SKM-1 treated with dmso at 0.1 percent for 144 hours (cell line): ENCODE results near the gene PLEK.
A peak's percentile ranks its signal among the peaks of the same experiment; 100 is the strongest.
"Not testable (repeated sequence)": the region's sequence is repeated elsewhere in the genome, so short reads cannot be mapped to it uniquely, and the experiment has no call there.

ENCODE experiments used
- DNase-seq: peaks from one replicate; lab custom pipeline; 2025; ENCODE audit not compliant: unreplicated experiment; lab: John Stamatoyannopoulos, UW

Gene PLEK

DNA sequence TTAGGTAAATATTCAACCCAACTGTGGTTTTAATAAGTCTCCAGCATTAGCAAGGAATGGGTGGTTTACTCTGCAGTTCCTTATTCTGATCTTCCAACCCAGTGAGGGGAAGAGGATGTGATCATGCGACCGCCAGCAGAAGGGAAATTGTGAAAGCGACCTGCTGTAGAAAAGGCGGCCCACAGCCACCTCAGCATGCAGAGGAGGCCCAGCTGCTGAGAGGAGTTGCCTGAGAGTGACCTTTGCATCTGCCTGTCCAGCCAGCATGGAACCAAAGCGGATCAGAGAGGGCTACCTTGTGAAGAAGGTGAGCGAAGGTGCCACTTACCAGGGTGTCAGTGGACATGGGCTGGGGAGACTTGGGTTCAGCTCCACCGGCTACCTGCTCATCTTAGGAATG is at the start of gene PLEK:
PLEK (plus strand) TSS at position 196 of the 400 bp plus-strand sequence; CDS start at position 266, 70 bp downstream.
- peak; percentile 97 for DNase-seq

DNA sequence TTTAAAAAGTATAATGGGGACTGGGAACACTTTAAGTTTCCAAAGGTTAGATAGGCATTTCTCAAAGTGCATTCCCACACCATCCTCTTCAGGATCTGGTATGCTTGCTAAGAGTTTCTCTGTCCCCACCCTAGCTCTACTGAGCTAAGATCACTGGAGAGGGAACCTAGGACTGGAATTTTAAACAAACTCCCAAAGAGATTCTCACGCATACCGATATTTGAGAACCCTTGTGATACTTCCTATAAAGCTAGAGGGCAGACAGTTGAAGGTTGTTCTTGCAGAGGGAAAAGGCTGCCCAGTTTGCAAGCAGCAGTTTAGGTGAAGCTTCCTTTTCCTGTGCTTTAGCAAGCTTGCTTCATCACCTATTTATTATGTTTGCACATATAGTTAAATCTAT is 49.0 kb upstream of the PLEK start:
- DNase-seq: no peak

DNA sequence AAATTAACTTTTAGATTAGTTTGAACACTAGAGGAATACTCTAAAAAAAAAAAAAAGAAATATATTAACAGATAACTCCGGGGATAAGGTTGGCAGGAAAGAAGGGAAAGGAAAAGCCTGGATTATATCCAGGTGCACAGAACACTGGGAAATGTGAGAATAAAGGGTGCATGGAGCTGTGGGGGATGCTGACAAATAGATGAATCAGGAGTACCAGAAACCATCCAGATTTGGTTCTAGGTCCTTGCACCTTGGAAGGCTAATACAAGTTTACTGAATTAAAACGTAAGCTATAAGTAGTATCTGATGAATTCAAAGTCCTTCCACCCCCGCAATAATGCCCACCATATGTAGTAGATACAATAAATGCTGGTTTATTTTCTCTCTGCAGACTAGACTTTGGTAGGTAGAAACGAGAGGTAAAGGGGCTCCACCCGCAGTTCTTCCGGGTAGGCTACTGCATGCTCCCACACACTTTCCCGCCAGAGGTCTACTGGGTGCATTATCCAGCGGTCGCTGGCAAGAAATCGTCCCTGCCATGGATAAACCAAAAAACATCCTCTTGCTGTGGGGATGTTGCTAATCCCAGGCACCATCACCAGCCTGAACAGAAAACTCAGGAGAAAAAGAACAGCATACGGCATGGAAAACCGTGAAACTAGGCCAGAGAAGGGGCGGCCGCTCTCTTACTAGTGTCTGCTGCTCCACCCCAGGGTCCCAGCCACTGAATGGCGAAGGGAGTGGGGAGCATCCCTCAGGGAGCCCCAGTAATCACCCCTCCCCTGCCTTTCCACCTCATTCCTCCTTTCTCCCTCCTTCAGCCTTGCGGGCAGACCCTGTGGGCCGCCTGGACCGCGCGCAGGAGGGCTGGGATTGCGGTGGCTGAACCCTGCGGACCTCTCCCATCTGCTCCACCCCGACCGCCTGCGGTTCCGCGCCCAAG is 46.8 kb upstream of the PLEK start:
- DNase-seq: no peak

DNA sequence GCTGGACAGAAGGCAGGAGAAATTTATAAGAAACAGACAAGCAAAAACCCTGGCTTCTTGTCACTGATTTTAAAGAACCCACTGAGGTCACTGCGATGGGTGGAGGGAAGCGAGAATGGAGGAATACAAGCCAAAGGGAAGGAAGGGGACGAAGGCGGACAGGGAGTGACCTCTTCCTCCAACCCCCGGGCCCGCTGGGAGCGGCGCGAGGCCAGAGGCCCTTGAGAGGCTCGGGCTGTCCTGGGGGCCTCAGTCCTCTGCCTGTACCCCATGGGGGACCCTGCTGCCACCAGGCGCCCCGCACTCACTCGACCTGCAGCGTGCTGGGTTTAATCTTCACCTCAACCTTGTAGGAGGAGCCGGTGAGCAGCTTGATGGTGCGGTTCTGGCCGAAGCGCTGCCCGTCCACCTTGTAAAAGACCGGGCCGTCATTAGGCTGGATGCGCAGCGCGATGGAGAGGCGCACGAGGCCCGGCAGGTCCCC is 46.1 kb upstream of the PLEK start:
- no peak for DNase-seq

DNA sequence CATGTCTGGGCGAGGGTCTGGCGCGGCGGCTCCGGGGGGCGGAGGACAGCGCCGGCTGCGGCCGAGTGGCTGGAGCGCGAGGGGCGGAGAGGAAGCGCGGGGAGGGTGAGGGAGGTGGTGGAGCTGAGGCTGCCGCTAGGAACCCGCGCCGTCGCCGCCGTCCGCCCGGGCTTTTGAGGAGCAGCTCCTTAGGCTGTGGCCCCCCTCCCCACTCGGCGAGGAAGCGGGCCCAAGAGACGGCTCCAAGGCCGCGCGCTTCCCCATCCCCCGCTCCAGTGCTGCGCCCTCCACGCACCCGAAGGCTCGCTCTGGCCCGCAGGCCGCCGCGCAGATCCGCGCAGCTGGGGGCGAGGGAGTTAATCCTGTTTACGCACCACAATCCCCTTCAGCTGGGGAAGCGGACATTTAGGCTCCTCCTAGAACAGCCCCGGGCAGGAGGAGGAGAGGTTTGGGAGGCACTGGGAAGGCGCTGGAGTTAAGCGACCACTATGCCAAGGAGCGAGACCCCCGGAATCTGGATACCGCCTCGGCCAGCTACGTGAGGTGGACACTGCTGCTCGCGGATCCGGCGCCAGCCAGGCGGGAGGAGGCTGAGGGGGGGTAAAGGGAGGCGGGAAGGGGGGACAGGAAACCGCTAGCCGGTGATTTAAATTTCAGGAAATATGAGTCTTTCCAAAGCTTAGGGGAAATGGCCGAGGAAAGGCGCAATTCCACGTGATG is 45.5 kb upstream of the PLEK start, which contains the start of gene CNRIP1:
CNRIP1 (minus strand) TSS at position 552 of the 720 bp plus-strand sequence; CDS start at position 3, 549 bp downstream.
- DNase-seq: no peak

- no peak for DNase-seq
These were observed 44.9 kb upstream of the PLEK start for GRCh38 chr2:68320118-68320641.

DNA sequence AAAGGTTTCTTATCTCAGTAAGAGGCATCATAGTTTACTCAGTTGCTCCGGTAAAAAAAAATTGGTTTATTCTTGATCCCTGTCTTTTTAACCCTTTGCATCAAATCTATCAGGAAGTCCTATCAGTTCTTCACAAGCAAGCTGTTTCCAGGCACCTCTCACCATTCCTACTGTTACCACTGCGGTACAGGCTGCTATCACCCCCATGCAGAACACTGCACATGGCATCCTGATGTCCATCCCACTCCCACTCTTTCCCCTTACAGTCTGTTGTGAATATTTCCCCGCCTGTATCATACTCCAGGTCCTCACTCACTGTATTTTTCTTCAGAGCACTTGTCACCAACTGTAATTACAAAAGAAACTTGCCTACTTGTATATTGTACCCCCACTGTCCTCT is 40.0 kb upstream of the PLEK start:
- DNase-seq: no peak

DNA sequence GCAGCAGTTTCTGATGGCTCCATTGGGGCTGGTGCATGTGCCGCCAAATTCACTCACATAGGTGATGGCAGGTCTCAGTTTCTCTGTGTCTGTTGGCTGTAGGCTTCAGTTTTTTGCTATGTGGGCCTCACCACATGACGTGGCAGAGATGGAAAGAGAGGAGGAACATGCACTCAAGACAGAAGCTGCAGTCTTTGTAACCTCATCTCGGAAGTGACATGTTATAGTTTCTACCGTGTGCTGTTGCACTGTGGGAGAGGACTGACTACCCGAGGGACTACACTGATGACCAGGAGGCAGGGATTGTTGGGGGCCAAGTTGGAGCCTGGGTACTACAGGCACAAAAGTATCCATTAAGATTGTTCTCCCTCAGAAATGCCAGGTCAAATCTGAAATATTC is 36.2 kb upstream of the PLEK start:
- no peak for DNase-seq

DNA sequence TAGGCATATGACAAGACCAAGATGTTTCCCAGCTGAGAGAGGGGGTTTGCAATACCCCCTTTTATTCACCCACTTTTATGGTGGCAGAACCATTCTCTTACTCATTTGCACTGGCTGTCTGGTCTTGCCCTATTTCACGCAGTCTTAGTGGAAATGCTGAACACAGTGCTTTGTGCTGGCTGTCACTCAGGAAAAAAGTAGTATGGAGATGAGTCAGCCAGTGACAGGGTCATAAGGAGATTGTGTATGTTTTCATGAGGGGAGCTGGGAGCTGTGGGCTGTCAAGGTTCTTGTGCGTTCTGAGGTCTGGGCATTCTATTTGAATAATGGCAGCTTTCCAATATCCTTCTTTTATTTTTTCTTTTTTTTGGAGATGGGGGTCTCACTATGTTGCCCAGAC is 34.4 kb upstream of the PLEK start:
- no peak for DNase-seq

- DNase-seq: no peak
These were observed 32.1 kb upstream of the PLEK start for GRCh38 chr2:68333009-68333408.

DNA sequence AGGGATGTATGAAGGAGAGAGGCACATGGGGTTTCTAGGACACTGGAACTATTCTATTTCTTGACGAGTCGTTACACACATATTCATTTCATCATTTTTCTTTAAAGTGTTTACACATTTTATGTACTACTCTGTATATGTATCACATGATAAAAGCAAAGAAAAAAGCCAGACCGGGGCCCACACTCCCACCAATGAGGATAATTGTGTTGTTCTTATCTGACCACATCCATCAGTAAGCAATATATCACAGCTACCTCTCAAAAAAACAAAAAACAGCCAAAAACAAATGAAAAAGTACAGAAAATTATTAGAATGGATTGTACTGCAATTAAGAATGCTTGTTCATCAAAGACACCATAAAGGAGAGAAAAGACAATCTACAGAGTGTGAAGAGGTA is 31.2 kb upstream of the PLEK start:
- no peak for DNase-seq

DNA sequence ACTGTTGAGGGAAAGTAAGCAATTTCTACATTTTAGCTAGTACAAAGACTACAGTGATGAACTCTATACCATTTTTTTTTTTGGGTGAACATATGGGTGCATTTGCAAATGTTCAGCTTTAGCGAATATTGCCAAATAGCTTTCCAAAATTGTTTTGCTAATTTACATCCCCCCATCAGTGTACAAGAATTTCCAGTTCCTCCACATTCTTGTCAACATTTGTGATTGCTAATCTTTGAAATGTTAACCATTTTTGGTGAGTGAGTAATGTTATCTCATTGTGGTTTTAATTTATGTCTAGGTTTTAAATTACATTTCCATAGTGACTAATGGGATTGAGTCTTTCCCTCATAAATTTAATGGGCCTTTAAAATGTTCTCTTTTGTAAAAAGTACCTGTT is 28.9 kb upstream of the PLEK start:
- DNase-seq: no peak

- DNase-seq: no peak
These were observed 24.6 kb upstream of the PLEK start for GRCh38 chr2:68340226-68341061.

DNA sequence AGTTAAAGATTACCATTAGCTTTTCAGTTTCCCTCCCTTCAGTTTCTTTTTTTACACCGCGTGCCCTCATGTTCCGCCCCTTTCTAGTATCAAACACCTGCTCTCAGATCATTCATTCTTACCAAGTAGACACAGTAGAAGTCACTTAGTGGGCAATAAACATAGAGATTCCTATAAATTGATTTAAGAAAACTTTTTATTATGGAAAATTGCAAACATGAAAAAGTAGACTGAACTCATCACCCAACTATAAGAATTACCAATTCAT is 24.1 kb upstream of the PLEK start:
- no peak for DNase-seq

DNA sequence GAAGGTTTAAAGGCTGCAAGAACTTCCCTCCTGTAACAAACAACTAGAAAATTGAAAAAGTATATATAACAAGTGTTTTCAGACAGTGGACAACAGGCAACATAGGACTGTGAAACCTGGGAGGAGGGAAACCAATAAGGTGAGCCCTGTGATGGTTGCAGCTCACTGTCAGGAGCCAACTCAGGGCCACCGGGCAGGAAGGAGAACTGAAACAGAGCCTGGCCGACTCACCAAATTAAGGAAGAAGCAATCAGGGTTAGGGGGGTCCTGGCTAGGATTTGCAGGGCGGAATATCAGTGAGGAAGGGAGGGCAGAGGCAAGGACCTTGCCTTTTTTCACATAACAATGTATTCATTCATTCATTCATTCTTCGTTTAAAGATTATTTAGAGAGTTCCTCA is 23.5 kb upstream of the PLEK start:
- no peak for DNase-seq

DNA sequence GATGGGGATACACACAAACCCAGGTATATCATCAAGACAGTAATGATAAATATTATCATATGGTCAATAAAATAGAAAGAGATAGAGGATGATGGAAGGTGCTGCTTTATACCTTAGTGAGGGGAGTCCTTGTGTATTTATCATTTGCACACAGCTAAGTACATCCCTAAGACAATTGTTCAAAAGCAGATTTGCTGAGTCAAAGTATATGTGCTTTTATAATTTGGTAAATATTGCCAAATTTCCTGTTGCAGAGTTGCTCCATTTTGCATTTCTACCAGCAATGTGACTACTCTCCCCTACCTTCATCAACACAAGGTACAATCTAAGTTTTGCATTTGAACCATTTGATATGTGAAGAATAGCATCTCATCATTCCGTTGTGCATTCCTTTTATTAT is 22.6 kb upstream of the PLEK start:
- no peak for DNase-seq

- DNase-seq: no peak
These were observed 21.1 kb upstream of the PLEK start for GRCh38 chr2:68344031-68344430.

DNA sequence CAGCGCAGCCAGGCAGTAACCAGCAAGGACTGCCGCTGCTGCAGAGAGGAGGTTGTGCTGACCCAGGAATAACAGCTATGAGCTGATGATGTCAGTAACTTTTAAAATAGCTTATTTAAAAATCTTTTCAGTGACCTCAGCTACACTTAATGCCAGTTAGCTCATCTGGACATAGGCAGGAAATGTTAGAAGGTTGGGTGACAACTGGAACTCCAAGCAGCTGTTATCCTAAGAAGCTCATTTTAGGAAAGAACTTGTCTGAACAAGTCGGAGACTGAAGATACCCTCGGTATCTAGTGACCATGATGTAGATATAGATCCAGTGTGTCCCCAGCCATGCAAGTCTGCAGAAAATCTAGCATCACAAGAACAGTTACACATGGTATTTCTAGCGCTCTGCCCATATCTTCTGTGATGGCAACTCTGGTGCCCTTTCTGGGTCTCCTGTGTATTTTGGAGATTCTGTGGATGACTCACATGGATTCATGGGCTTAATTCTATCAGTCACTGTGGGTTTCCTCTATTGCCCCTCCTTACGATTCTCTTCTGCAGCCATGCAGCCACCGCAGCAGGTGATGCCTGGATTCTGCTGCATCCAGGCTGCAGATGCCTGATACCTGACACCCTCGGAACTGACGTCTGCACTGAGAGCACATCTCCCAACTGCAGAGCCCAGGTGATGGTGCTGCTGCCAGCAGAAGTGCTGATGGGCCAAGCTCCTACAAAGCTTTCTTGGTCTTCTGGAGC is 19.8 kb upstream of the PLEK start:
- DNase-seq: no peak

DNA sequence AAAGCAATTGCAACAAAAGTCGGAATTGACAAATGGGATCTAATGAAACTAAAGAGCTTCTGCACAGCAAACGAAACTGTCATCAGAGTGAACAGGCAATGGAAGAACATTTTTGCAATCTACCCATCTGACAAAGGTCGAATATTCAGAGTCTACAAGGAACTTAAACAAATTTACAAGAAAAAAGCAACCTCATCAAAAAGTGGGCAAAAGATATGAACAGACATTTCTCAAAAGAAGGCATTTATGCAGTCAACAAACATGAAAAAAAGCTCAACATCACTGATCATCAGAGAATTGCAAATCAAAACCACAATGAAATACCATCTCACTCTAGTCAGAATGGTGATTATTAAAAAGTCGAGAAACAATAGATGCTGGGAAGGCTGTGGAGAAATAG is 16.0 kb upstream of the PLEK start:
- not testable (repeated sequence) for DNase-seq

GRCh38 chr2:68351997-68352396 is 13.1 kb upstream of the PLEK start:
- DNase-seq: no peak
